NCI-H2196 treated with DMSO at 0.1 percent for 48 hours (cell line): ENCODE results near the gene USH2A.
"Not testable (repeated sequence)": the region's sequence is repeated elsewhere in the genome, so short reads cannot be mapped to it uniquely, and the experiment has no call there.

Experiments used
- DNase-seq: peaks from one replicate; lab custom pipeline; 2025; ENCODE audit not compliant: unreplicated experiment; lab: John Stamatoyannopoulos, UW

Gene USH2A

GRCh38 chr1:216205176-216205575 is 218.1 kb downstream of the USH2A start:
- no peak for DNase-seq

DNA sequence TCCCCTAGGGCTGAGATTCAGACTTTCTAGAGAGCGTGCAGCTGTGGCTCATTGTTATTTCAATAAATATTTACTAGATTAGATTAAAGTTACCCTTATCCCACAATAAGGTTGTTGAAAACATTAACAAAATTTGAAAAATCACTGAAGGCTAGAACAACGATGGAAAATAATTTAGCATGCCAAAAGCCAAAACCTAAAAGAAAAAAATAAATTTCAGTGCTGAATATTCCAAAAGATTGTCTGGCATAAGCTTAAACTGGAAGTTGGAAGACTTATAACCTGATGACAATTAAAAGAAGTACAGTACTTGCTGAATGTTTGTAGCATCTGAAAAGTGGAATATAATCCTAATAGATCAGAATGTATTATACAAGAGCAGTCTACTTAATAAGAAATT is 221.3 kb downstream of the USH2A start:
- DNase-seq: no peak

- no peak for DNase-seq
Observed at GRCh38 chr1:216200941-216201340, 222.3 kb downstream of the USH2A start.

GRCh38 chr1:216194721-216195120 is 228.5 kb downstream of the USH2A start:
- DNase-seq: no peak

GRCh38 chr1:216193839-216194443 is 229.3 kb downstream of the USH2A start:
- DNase-seq: no peak

- DNase-seq: no peak
Observed at GRCh38 chr1:216190438-216190837, 232.8 kb downstream of the USH2A start.

- no peak for DNase-seq
Observed at GRCh38 chr1:216186816-216187215, 236.4 kb downstream of the USH2A start.

GRCh38 chr1:216186141-216186540 is 237.1 kb downstream of the USH2A start:
- DNase-seq: no peak

GRCh38 chr1:216184126-216184680 is 239.0 kb downstream of the USH2A start:
- no peak for DNase-seq

DNA sequence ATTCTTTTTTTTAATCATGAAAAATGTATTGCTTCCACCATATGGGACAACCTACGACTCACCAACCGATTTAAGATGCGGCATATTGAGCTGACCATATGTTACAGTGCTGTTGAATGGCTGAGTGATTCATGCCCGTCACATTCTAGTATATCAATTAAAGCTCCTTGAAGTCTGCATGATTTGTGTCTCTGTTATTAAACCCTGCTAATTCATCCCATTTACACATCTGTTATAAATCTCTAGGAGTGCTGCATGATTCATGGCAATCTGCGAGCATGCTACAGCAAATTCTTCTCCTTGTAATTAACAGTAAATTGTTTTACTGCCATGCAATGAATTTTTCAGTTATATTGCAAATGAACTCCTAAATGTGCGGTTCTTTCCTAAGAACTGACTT is 239.8 kb downstream of the USH2A start:
- no peak for DNase-seq

GRCh38 chr1:216183007-216183406 is 240.2 kb downstream of the USH2A start:
- no peak for DNase-seq

- DNase-seq: no peak
Observed at GRCh38 chr1:216181590-216181989, 241.7 kb downstream of the USH2A start.

GRCh38 chr1:216178281-216178680 is 245.0 kb downstream of the USH2A start:
- DNase-seq: no peak

DNA sequence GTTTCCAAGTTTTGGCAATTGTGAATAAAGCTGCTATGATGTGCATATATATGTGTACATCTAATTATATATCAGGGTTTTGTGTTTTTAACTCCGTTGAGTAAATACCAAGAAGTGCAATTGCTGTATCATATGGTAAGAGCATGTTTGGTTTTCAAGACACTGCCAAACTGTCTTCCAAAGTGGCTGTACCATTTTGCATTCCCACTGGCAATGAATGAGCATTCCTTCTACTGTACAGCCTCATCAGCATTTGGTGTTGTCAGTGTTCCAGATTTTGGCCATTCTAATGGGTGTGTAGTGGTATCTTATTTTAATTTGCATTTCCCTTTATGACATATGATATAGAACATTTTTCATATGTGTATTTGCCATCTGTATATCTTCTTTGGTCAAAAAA is 246.3 kb downstream of the USH2A start:
- DNase-seq: no peak

GRCh38 chr1:216175714-216176113 is 247.5 kb downstream of the USH2A start:
- no peak for DNase-seq

- no peak for DNase-seq
Observed at GRCh38 chr1:216173376-216173995, 249.8 kb downstream of the USH2A start.

GRCh38 chr1:216169351-216169750 is 253.9 kb downstream of the USH2A start:
- no peak for DNase-seq

DNA sequence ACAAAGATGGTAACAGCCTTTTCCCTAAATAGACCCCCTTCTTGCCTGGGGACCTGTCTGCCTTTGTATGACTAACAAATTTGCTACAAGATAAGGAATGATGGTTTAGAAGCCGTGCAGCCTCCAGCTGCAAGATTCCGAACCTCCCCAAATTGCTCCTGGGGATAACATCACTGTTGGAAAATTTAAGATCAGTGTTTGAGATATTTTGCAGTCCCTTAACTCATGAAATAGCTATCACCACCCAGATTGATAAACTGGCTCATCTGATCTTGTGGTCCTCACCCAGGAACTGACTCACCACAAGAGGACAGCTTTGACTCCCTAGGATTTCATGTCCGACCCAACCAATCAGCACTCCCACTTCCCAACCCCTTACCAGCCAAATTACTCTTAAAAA is 254.7 kb downstream of the USH2A start:
- DNase-seq: no peak

DNA sequence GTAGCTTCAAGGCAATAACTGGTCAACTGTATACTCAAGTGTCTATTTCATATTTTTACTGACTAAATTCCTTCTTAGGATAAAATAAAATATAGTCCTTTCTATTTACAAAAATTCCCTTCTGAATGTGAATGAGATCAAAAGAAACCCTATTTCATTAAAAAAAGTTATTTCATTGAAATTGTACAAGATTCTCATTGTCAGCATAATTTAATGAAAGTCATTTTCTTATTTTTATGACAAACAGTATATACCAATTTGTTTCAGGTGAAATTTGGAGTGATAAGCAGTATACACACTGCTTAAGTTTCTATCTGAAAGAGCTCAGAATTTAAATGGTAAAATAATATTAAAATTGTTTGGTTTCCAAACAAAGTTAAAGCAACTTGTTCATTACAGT is 269.2 kb downstream of the USH2A start:
- no peak for DNase-seq

DNA sequence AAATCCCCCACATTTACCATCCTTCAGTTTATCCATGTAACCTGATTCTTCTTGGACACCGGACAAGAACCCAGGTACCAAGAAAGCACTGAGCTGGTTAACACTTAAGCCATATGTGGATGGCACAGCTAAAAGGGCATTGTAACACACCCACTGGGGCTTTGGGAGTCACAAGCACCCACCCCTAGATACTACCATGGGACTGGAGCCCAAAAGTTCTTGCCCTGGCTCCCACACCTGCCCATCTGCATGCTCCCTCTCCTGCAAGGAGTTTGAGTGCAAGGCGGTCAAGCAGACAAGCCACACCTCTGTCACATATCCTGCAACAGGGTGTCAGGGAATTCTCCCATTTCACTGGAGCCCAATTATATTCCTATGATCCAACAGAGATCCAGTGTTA is 270.1 kb downstream of the USH2A start:
- DNase-seq: no peak

DNA sequence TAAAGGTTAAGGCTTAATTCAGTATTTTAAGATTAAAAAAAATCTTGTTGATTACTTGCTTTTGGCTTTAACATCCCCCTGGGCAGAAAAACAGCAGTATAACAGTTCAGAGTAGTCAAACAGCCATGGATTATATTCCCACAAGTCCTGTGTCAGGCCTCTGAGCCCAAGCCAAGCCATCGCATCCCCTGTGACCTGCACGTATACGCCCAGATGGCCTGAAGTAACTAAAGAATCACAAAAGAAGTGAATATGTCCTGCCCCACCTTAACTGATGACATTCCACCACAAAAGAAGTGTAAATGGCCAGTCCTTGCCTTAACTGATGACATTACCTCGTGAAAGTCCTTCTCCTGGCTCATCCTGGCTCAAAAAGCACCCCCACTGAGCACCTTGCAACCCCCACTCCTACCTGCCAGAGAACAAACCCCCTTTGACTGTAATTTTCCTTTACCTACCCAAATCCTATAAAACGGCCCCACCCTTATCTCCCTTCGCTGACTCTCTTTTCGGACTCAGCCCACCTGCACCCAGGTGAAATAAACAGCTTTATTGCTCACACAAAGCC is 277.7 kb downstream of the USH2A start:
- not testable (repeated sequence) for DNase-seq

- no peak for DNase-seq
Observed at GRCh38 chr1:216144661-216145450, 278.4 kb downstream of the USH2A start.
